ENCODE data around the gene ABHD17C.

ABHD17C gene

GRCh38 chr15:80778621-80778963 lies 83.5 kb downstream of the ABHD17C start:
- Histone ChIP-seq H3K4me3 (ENCODE audit: low read length) (peak overlapping the region; percentile 12), H3K27me3 (ENCODE audit: insufficient read depth, low read length) (peaks cover 37% of the 10 kb centered on the region), H2AFZ (ENCODE audit: low read depth, low read length) (peak overlapping the region; percentile 84), H3K4me1 (ENCODE audit: insufficient read depth, low read length) (peaks cover 32% of the 10 kb centered on the region), H3K36me3 (ENCODE audit: insufficient read depth, low read length) (no peaks in the 10 kb centered on the region), H3K9me3 (ENCODE audit: low read length) (no peaks in the 10 kb centered on the region)

GRCh38 chr15:80778964-80779657 lies 84.0 kb downstream of the ABHD17C start, which contains the start of gene CEMIP:
TSS of gene CEMIP (plus strand) at chr15:80779370. CDS start at chr15:80873880, 94,510 bp downstream.
- Histone ChIP-seq H3K4me1 (ENCODE audit: insufficient read depth, low read length) (peaks cover 32% of the 10 kb centered on the region), H3K27me3 (ENCODE audit: insufficient read depth, low read length) (peaks cover 37% of the 10 kb centered on the region), H2AFZ (ENCODE audit: low read depth, low read length) (peak within 1 kb of the TSS; percentile 84), H3K36me3 (ENCODE audit: insufficient read depth, low read length) (no peaks in the 10 kb centered on the region), H3K4me3 (ENCODE audit: low read length) (peak within 1 kb of the TSS; percentile 48), H3K9me3 (ENCODE audit: low read length) (no peaks in the 10 kb centered on the region)

GRCh38 chr15:80779658-80780415 lies 84.7 kb downstream of the ABHD17C start:
- peaks cover 32% of the 10 kb centered on the region for H3K4me1 ChIP-seq (ENCODE audit: insufficient read depth, low read length)
- peaks cover 42% of the 10 kb centered on the region for H3K27me3 ChIP-seq (ENCODE audit: insufficient read depth, low read length)
- peak overlapping the region; percentile 48 for H3K4me3 ChIP-seq (ENCODE audit: low read length)
- peak overlapping the region; percentile 84 for H2AFZ ChIP-seq (ENCODE audit: low read depth, low read length)
- H3K9me3 ChIP-seq (ENCODE audit: low read length): no peaks in the 10 kb centered on the region
- no peaks in the 10 kb centered on the region for H3K36me3 ChIP-seq (ENCODE audit: insufficient read depth, low read length)

- Histone ChIP-seq H3K36me3 (ENCODE audit: insufficient read depth, low read length) (no peaks in the 10 kb centered on the region), H3K4me1 (ENCODE audit: insufficient read depth, low read length) (peaks cover 32% of the 10 kb centered on the region), H3K4me3 (ENCODE audit: low read length) (peak overlapping the region; percentile 48), H3K9me3 (ENCODE audit: low read length) (no peaks in the 10 kb centered on the region), H3K27me3 (ENCODE audit: insufficient read depth, low read length) (peaks cover 42% of the 10 kb centered on the region), H2AFZ (ENCODE audit: low read depth, low read length) (peak overlapping the region; percentile 26)
Observed at GRCh38 chr15:80780416-80781221, 85.5 kb downstream of the ABHD17C start.

- no peaks in the 10 kb centered on the region for H3K36me3 ChIP-seq (ENCODE audit: insufficient read depth, low read length)
Observed at GRCh38 chr15:80783260-80783659, 88.2 kb downstream of the ABHD17C start.

GRCh38 chr15:80785335-80785734 lies 90.2 kb downstream of the ABHD17C start:
- H2AFZ ChIP-seq (ENCODE audit: low read depth, low read length): no peak overlapping the region
- no peak overlapping the region for H3K4me3 ChIP-seq (ENCODE audit: low read length)
- peaks cover 8% of the 10 kb centered on the region for H3K4me1 ChIP-seq (ENCODE audit: insufficient read depth, low read length)
- H3K27me3 ChIP-seq (ENCODE audit: insufficient read depth, low read length): peaks cover 33% of the 10 kb centered on the region
- H3K36me3 ChIP-seq (ENCODE audit: insufficient read depth, low read length): no peaks in the 10 kb centered on the region
- H3K9me3 ChIP-seq (ENCODE audit: low read length): no peaks in the 10 kb centered on the region

More at GRCh38 chr15:80783260-80783659, 88.2 kb downstream of the ABHD17C start:
- Histone ChIP-seq H3K4me1 (ENCODE audit: insufficient read depth, low read length) (peaks cover 19% of the 10 kb centered on the region), H3K4me3 (ENCODE audit: low read length) (no peak overlapping the region), H3K9me3 (ENCODE audit: low read length) (no peaks in the 10 kb centered on the region), H2AFZ (ENCODE audit: low read depth, low read length) (no peak overlapping the region), H3K27me3 (ENCODE audit: insufficient read depth, low read length) (peaks cover 42% of the 10 kb centered on the region)

GRCh38 chr15:80785811-80786354 lies 90.8 kb downstream of the ABHD17C start:
- H3K27me3 ChIP-seq (ENCODE audit: insufficient read depth, low read length): peaks cover 27% of the 10 kb centered on the region
- H2AFZ ChIP-seq (ENCODE audit: low read depth, low read length): no peak overlapping the region
- H3K4me3 ChIP-seq (ENCODE audit: low read length): no peak overlapping the region
- H3K9me3 ChIP-seq (ENCODE audit: low read length): no peaks in the 10 kb centered on the region
- no peaks in the 10 kb centered on the region for H3K36me3 ChIP-seq (ENCODE audit: insufficient read depth, low read length)
- H3K4me1 ChIP-seq (ENCODE audit: insufficient read depth, low read length): peaks cover 4% of the 10 kb centered on the region

- H3K4me1 ChIP-seq (ENCODE audit: insufficient read depth, low read length): peaks cover 2% of the 10 kb centered on the region
- peaks cover 15% of the 10 kb centered on the region for H3K27me3 ChIP-seq (ENCODE audit: insufficient read depth, low read length)
- H2AFZ ChIP-seq (ENCODE audit: low read depth, low read length): no peak overlapping the region
- no peaks in the 10 kb centered on the region for H3K36me3 ChIP-seq (ENCODE audit: insufficient read depth, low read length)
- no peaks in the 10 kb centered on the region for H3K9me3 ChIP-seq (ENCODE audit: low read length)
- no peak overlapping the region for H3K4me3 ChIP-seq (ENCODE audit: low read length)
Observed at GRCh38 chr15:80787316-80787715, 92.2 kb downstream of the ABHD17C start.

GRCh38 chr15:80788536-80788935 lies 93.4 kb downstream of the ABHD17C start:
- Histone ChIP-seq H3K36me3 (ENCODE audit: insufficient read depth, low read length) (no peaks in the 10 kb centered on the region), H3K9me3 (ENCODE audit: low read length) (no peaks in the 10 kb centered on the region), H3K4me1 (ENCODE audit: insufficient read depth, low read length) (peaks cover 2% of the 10 kb centered on the region), H2AFZ (ENCODE audit: low read depth, low read length) (no peak overlapping the region), H3K27me3 (ENCODE audit: insufficient read depth, low read length) (peaks cover 5% of the 10 kb centered on the region), H3K4me3 (ENCODE audit: low read length) (no peak overlapping the region)

GRCh38 chr15:80789296-80789695 lies 94.2 kb downstream of the ABHD17C start:
- Histone ChIP-seq H3K36me3 (ENCODE audit: insufficient read depth, low read length) (no peaks in the 10 kb centered on the region), H3K27me3 (ENCODE audit: insufficient read depth, low read length) (peaks cover 4% of the 10 kb centered on the region), H3K4me1 (ENCODE audit: insufficient read depth, low read length) (peaks cover 2% of the 10 kb centered on the region), H3K4me3 (ENCODE audit: low read length) (no peak overlapping the region), H3K9me3 (ENCODE audit: low read length) (no peaks in the 10 kb centered on the region), H2AFZ (ENCODE audit: low read depth, low read length) (no peak overlapping the region)

- H2AFZ ChIP-seq (ENCODE audit: low read depth, low read length): no peak overlapping the region
- H3K4me3 ChIP-seq (ENCODE audit: low read length): no peak overlapping the region
- H3K27me3 ChIP-seq (ENCODE audit: insufficient read depth, low read length): no peaks in the 10 kb centered on the region
- no peaks in the 10 kb centered on the region for H3K36me3 ChIP-seq (ENCODE audit: insufficient read depth, low read length)
- no peaks in the 10 kb centered on the region for H3K9me3 ChIP-seq (ENCODE audit: low read length)
- peaks cover 2% of the 10 kb centered on the region for H3K4me1 ChIP-seq (ENCODE audit: insufficient read depth, low read length)
Observed at GRCh38 chr15:80789796-80790195, 94.7 kb downstream of the ABHD17C start.

- no peaks in the 10 kb centered on the region for H3K27me3 ChIP-seq (ENCODE audit: insufficient read depth, low read length)
- no peak overlapping the region for H3K4me3 ChIP-seq (ENCODE audit: low read length)
- H3K9me3 ChIP-seq (ENCODE audit: low read length): no peaks in the 10 kb centered on the region
- H3K36me3 ChIP-seq (ENCODE audit: insufficient read depth, low read length): no peaks in the 10 kb centered on the region
- H2AFZ ChIP-seq (ENCODE audit: low read depth, low read length): no peak overlapping the region
- H3K4me1 ChIP-seq (ENCODE audit: insufficient read depth, low read length): peaks cover 2% of the 10 kb centered on the region
Observed at GRCh38 chr15:80790236-80790635, 95.1 kb downstream of the ABHD17C start.

GRCh38 chr15:80791004-80791403 lies 95.9 kb downstream of the ABHD17C start:
- Histone ChIP-seq H3K36me3 (ENCODE audit: insufficient read depth, low read length) (no peaks in the 10 kb centered on the region), H3K4me3 (ENCODE audit: low read length) (no peak overlapping the region)

More at GRCh38 chr15:80791004-80791403, 95.9 kb downstream of the ABHD17C start:
- no peaks in the 10 kb centered on the region for H3K9me3 ChIP-seq (ENCODE audit: low read length)
- H2AFZ ChIP-seq (ENCODE audit: low read depth, low read length): no peak overlapping the region
- H3K4me1 ChIP-seq (ENCODE audit: insufficient read depth, low read length): peaks cover 2% of the 10 kb centered on the region
- no peaks in the 10 kb centered on the region for H3K27me3 ChIP-seq (ENCODE audit: insufficient read depth, low read length)

Measured in neuron (in vitro differentiated cells).